HL-60 (cell line): Measurements from ENCODE around the gene DPT.

Experiments used
- DNase-seq, 2 experiments: peaks; one replicate each; pipeline ENCODE4 v3.0.0-alpha.2; 2010 to 2020; ENCODE audit warnings: low read depth in 1 of 2, low spot score in 1 of 2
- H3K27ac ChIP-seq: fragments of 250-450 bp; sonication (Bioruptor Pico); replicated peaks from 2 replicates; pipeline ENCODE4 v1.5.1; 2020; ENCODE audit warnings: mild to moderate bottlenecking, moderate library complexity
- H3K27me3 ChIP-seq: fragments of 250-450 bp; sonication (Bioruptor Pico); 2 replicates; pipeline ENCODE4 v1.5.1; 2021; ENCODE audit warnings: mild to moderate bottlenecking, moderate library complexity; ENCODE audit not compliant: insufficient read depth, poor library complexity, severe bottlenecking
- H3K4me3 ChIP-seq: replicated peaks from 2 replicates; pipeline ENCODE4 v1.5.1; 2011; ENCODE audit warnings: mild to moderate bottlenecking, control low read depth, low read length; ENCODE audit not compliant: insufficient read depth
- GABPA ChIP-seq: IDR thresholded peaks from 2 replicates; pipeline ENCODE4 v1.6.1; 2012; ENCODE audit warnings: low read depth
- POLR2AphosphoS5 ChIP-seq: IDR thresholded peaks from 2 replicates; pipeline ENCODE4 v1.6.1; 2012; ENCODE audit warnings: low read depth
- SPI1 ChIP-seq: IDR thresholded peaks from 2 replicates; pipeline ENCODE4 v1.6.1; 2012; ENCODE audit warnings: low read depth, mild to moderate bottlenecking, borderline replicate concordance
- TF ChIP-seq, protein P1 (sequence below): IDR thresholded peaks from one replicate; pipeline ENCODE4 v1.5.1; 2011; ENCODE audit warnings: low read length, control low read depth, inconsistent platforms; ENCODE audit not compliant: insufficient read depth
- TF ChIP-seq, protein P2 (sequence below): IDR thresholded peaks from 2 replicates; pipeline ENCODE4 v1.6.1; 2012; ENCODE audit warnings: low read depth; ENCODE audit not compliant: insufficient replicate concordance

The DPT gene

DNA sequence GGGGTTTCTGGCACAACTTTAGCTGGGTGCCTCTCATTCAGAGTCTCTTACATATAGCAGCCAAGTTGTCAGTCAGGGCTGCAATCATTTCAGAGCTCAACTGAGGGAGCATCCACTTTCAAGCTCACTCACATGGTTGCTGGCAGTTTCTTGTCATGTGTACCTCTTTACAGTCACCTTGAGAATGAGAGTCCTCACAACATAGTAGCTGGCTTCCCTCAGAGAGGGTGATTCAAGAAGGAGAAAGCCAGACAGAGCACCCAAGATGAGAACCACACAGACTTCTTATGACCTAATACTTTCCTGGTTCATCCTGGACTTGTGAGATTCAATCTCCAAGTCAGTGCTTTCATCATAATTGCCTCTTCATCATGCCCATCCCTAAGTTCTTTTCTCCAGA lies 57.2 kb downstream of the DPT start:
- TF ChIP-seq, protein P1, sequence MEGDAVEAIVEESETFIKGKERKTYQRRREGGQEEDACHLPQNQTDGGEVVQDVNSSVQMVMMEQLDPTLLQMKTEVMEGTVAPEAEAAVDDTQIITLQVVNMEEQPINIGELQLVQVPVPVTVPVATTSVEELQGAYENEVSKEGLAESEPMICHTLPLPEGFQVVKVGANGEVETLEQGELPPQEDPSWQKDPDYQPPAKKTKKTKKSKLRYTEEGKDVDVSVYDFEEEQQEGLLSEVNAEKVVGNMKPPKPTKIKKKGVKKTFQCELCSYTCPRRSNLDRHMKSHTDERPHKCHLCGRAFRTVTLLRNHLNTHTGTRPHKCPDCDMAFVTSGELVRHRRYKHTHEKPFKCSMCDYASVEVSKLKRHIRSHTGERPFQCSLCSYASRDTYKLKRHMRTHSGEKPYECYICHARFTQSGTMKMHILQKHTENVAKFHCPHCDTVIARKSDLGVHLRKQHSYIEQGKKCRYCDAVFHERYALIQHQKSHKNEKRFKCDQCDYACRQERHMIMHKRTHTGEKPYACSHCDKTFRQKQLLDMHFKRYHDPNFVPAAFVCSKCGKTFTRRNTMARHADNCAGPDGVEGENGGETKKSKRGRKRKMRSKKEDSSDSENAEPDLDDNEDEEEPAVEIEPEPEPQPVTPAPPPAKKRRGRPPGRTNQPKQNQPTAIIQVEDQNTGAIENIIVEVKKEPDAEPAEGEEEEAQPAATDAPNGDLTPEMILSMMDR: no peak
- no peak for TF ChIP-seq SPI1
- TF ChIP-seq, protein P2, sequence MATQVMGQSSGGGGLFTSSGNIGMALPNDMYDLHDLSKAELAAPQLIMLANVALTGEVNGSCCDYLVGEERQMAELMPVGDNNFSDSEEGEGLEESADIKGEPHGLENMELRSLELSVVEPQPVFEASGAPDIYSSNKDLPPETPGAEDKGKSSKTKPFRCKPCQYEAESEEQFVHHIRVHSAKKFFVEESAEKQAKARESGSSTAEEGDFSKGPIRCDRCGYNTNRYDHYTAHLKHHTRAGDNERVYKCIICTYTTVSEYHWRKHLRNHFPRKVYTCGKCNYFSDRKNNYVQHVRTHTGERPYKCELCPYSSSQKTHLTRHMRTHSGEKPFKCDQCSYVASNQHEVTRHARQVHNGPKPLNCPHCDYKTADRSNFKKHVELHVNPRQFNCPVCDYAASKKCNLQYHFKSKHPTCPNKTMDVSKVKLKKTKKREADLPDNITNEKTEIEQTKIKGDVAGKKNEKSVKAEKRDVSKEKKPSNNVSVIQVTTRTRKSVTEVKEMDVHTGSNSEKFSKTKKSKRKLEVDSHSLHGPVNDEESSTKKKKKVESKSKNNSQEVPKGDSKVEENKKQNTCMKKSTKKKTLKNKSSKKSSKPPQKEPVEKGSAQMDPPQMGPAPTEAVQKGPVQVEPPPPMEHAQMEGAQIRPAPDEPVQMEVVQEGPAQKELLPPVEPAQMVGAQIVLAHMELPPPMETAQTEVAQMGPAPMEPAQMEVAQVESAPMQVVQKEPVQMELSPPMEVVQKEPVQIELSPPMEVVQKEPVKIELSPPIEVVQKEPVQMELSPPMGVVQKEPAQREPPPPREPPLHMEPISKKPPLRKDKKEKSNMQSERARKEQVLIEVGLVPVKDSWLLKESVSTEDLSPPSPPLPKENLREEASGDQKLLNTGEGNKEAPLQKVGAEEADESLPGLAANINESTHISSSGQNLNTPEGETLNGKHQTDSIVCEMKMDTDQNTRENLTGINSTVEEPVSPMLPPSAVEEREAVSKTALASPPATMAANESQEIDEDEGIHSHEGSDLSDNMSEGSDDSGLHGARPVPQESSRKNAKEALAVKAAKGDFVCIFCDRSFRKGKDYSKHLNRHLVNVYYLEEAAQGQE: no peak
- TF ChIP-seq POLR2AphosphoS5: no peak
- TF ChIP-seq GABPA: no peak
- no peak overlapping the region for H3K4me3 ChIP-seq

DNA sequence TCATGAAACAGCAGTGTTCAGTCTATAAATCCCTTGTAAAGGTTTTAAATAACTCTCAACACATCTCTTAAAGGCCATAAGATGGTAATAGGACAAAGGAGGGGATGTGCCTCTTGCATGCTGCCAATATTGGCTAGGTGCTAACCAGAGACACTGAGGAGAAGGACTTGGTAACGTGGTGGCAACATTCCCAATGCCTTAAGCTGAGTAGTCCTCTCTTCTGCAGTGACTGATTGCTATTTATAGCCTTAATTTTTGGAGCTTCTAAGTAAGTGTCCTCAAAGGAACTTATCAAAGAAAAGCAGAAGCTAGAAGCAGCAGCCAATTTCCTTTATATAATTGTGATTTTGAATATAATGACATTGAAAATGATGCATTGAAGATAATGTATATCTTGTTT lies 63.0 kb downstream of the DPT start:
- DNase-seq: no peak
- Histone ChIP-seq H3K27me3 (no peaks in the 10 kb centered on the region), H3K27ac (no peak overlapping the region), H3K4me3 (no peak overlapping the region)
- no peak for TF ChIP-seq GABPA
- TF ChIP-seq, protein P2: no peak

More for the DNA sequence above, 57.2 kb downstream of the DPT start:
- no peak for DNase-seq
- no peaks in the 10 kb centered on the region for H3K27me3 ChIP-seq
- H3K27ac ChIP-seq: no peak overlapping the region

DNA sequence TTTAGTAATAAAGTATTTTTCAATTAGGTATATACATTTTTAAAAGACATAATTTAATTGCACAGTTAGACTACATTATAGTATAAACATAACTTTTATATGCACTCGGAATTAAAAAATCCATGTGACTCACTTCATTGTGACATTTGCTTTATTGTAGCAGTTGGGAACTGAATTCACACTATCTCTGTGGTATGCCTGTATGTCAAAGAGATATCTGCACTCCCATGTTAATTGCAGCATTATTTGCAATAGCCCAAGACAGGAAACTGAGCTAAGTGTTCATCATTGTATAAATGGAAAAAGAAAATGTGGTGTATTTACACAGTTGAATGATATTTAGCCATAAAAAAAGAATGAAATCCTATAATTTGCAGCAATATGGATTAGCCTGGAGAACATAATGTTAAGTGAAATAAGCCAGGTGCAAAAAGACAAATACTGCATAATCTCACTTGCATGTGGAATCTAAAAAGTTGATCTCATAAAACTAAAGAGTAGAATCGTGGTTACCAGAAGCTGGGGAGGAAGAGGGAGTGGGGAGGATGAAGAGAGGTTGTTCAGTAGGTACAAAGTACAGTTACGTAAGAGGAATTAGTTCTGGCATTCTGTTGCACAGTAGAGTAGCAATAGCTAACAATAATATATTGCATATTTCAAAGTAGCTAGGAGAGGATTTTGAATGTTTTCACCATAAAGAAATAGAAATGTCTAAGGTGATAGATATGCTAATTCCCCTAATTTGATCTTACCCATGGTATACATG lies 64.8 kb downstream of the DPT start:
- Histone ChIP-seq H3K27ac (no peak overlapping the region), H3K4me3 (no peak overlapping the region), H3K27me3 (no peaks in the 10 kb centered on the region)
- no peak for DNase-seq
- TF ChIP-seq, protein P2: no peak
- no peak for TF ChIP-seq POLR2AphosphoS5
- TF ChIP-seq, protein P1: no peak
- TF ChIP-seq GABPA: no peak
- TF ChIP-seq SPI1: no peak
